Measurements from ENCODE around the gene ACOT7.

Gene ACOT7

GRCh38 chr1:6338695-6339094 lies 54.9 kb downstream of the ACOT7 start:
- Histone ChIP-seq H3K27me3 (replicated peaks) (no peaks in the 10 kb centered on the region), H3K4me3 (ENCODE audit: low read depth, low read length) (no peak overlapping the region), H3K27ac (no peak overlapping the region), H3K36me3 (replicated peaks) (no peaks in the 10 kb centered on the region)
- no peak for TF ChIP-seq CTCF (IDR thresholded peaks at IDR 0.05; ENCODE audit: low read depth, low read length, missing control alignments)
- no peak for DNase-seq
- in situ Hi-C loops (cut with HindIII; ENCODE audit: low pct_ligation_motif_present, low sequenced_read_pairs) = no loop called here

- no peak for TF ChIP-seq CTCF (IDR thresholded peaks at IDR 0.05; ENCODE audit: low read depth, low read length, missing control alignments)
- Histone ChIP-seq H3K27ac (no peak overlapping the region), H3K4me3 (ENCODE audit: low read depth, low read length) (no peak overlapping the region), H3K27me3 (replicated peaks) (no peaks in the 10 kb centered on the region), H3K36me3 (replicated peaks) (no peaks in the 10 kb centered on the region)
- no peak for DNase-seq
- in situ Hi-C loops (cut with HindIII; ENCODE audit: low pct_ligation_motif_present, low sequenced_read_pairs) = no loop called here
Observed at GRCh38 chr1:6336776-6337622, 56.6 kb downstream of the ACOT7 start.

GRCh38 chr1:6334261-6334993 lies 59.1 kb downstream of the ACOT7 start:
- DNase-seq = no peak
- Histone ChIP-seq H3K36me3 (replicated peaks) (no peaks in the 10 kb centered on the region), H3K27me3 (replicated peaks) (no peaks in the 10 kb centered on the region), H3K4me3 (ENCODE audit: low read depth, low read length) (no peak overlapping the region), H3K27ac (no peak overlapping the region)
- TF ChIP-seq CTCF (IDR thresholded peaks at IDR 0.05; ENCODE audit: low read depth, low read length, missing control alignments) = no peak
- in situ Hi-C loops (cut with HindIII; ENCODE audit: low pct_ligation_motif_present, low sequenced_read_pairs) = no loop called here

- no peak for DNase-seq
- Histone ChIP-seq H3K4me3 (ENCODE audit: low read depth, low read length) (no peak overlapping the region), H3K36me3 (replicated peaks) (no peaks in the 10 kb centered on the region), H3K27ac (no peak overlapping the region), H3K27me3 (replicated peaks) (no peaks in the 10 kb centered on the region)
- TF ChIP-seq CTCF (IDR thresholded peaks at IDR 0.05; ENCODE audit: low read depth, low read length, missing control alignments) = no peak
- in situ Hi-C loops (cut with HindIII; ENCODE audit: low pct_ligation_motif_present, low sequenced_read_pairs) = no loop called here
Observed at GRCh38 chr1:6332821-6333220, 60.7 kb downstream of the ACOT7 start.

- Histone ChIP-seq H3K36me3 (replicated peaks) (peaks cover 7% of the 10 kb centered on the region), H3K27me3 (replicated peaks) (no peaks in the 10 kb centered on the region), H3K27ac (no peak overlapping the region), H3K4me3 (ENCODE audit: low read depth, low read length) (no peak overlapping the region)
- DNase-seq = no peak
- in situ Hi-C loops (cut with HindIII; ENCODE audit: low pct_ligation_motif_present, low sequenced_read_pairs) = no loop called here
- TF ChIP-seq CTCF (IDR thresholded peaks at IDR 0.05; ENCODE audit: low read depth, low read length, missing control alignments) = peak; percentile 27
Observed at GRCh38 chr1:6331543-6332273, 61.9 kb downstream of the ACOT7 start.
